Tongue (tissue), 2 donors: ENCODE results near the gene MEF2D. TPM values are rescaled to one million over a fixed set of nuclear protein-coding genes. Genes with fewer than 3 reads are reported as not detected.

Experiments
- DNase-seq: peaks from one replicate; pipeline ENCODE4 v3.0.0-alpha.2; 2015
- total RNA-seq: library from RNA; depleted of rRNA; stranded (reverse); fragments of >200 nt; gene quantifications from one replicate; pipeline ENCODE4 v1.2.3, GENCODE V29; 2014

MEF2D gene
- total RNA-seq, 1 donor from 2014 or later = 23.6 TPM

GRCh38 chr1:156500793-156501506 lies 375 bp upstream of the MEF2D start:
- DNase-seq = peak; percentile 98

- DNase-seq = peak; percentile 94
These were observed 583 bp downstream of the MEF2D start for GRCh38 chr1:156499842-156500542.

GRCh38 chr1:156499194-156499841 lies 1.3 kb downstream of the MEF2D start:
- peak; percentile 88 for DNase-seq

- DNase-seq = no peak
These were observed 2.0 kb downstream of the MEF2D start for GRCh38 chr1:156498432-156499193.

- no peak for DNase-seq
These were observed 2.7 kb downstream of the MEF2D start for GRCh38 chr1:156497743-156498431.

GRCh38 chr1:156497078-156497742 lies 3.4 kb downstream of the MEF2D start:
- DNase-seq = no peak

- DNase-seq = no peak
These were observed 4.3 kb downstream of the MEF2D start for GRCh38 chr1:156496211-156496761.

- no peak for DNase-seq
These were observed 5.0 kb downstream of the MEF2D start for GRCh38 chr1:156495401-156496140.

- DNase-seq = no peak
These were observed 6.2 kb downstream of the MEF2D start for GRCh38 chr1:156494309-156494895.

GRCh38 chr1:156493742-156494141 lies 6.8 kb downstream of the MEF2D start:
- DNase-seq = peak; percentile 62

GRCh38 chr1:156493154-156493631 lies 7.4 kb downstream of the MEF2D start:
- no peak for DNase-seq

GRCh38 chr1:156492591-156493080 lies 7.9 kb downstream of the MEF2D start:
- peak; percentile 70 for DNase-seq

GRCh38 chr1:156492013-156492590 lies 8.5 kb downstream of the MEF2D start:
- DNase-seq = no peak

GRCh38 chr1:156491151-156491949 lies 9.2 kb downstream of the MEF2D start:
- no peak for DNase-seq

GRCh38 chr1:156490401-156491032 lies 10.1 kb downstream of the MEF2D start:
- peak; percentile 81 for DNase-seq

- no peak for DNase-seq
These were observed 10.7 kb downstream of the MEF2D start for GRCh38 chr1:156489935-156490293.

- peak; percentile 94 for DNase-seq
These were observed 11.2 kb downstream of the MEF2D start for GRCh38 chr1:156489166-156489934.
